Activated CD8-positive, alpha-beta T cell treated with anti-CD3 and anti-CD28 coated beads for 36 hours (primary cell): ENCODE data around the gene THSD7B. TPM values are rescaled to one million over a fixed set of nuclear protein-coding genes. Genes with fewer than 3 reads are reported as not detected.

ENCODE experiments used
- ATAC-seq: fragments of 200-7000 bp; cut with Tn5 transposase; one replicate; pipeline ENCODE4 v1.10.0; 2021; ENCODE audit warnings: mild to moderate bottlenecking, moderate library complexity
- CTCF ChIA-PET: fragments of 350-600 bp; sonication (Branson Sonifier 250); formaldehyde crosslinking; loops from one replicate; lab custom pipeline; 2021; ENCODE audit warnings: antibody characterized with exemption; lab: Charles Lee
- POLR2A ChIA-PET: fragments of 350-600 bp; sonication (Branson Sonifier 250); formaldehyde crosslinking; loops from one replicate; lab custom pipeline; 2021; ENCODE audit warnings: antibody characterized with exemption; lab: Charles Lee
- DNase-seq: peaks from one replicate; pipeline ENCODE4 v3.0.0-alpha.2; 2020
- H3K27ac Mint-ChIP-seq: one replicate; pipeline ENCODE4 v1.8.0; 2021; ENCODE audit warnings: mild to moderate bottlenecking, mixed read lengths
- H3K27me3 Mint-ChIP-seq: one replicate; pipeline ENCODE4 v1.8.0; 2021; ENCODE audit warnings: mixed read lengths
- H3K36me3 Mint-ChIP-seq: one replicate; pipeline ENCODE4 v1.8.0; 2021; ENCODE audit warnings: low read depth, mixed read lengths
- H3K4me1 Mint-ChIP-seq: one replicate; pipeline ENCODE4 v1.8.0; 2021; ENCODE audit warnings: low read depth, mixed read lengths
- H3K4me3 Mint-ChIP-seq: one replicate; pipeline ENCODE4 v1.8.0; 2021; ENCODE audit warnings: mild to moderate bottlenecking, moderate library complexity, mixed read lengths
- H3K9me3 Mint-ChIP-seq: one replicate; pipeline ENCODE4 v1.8.0; 2021; ENCODE audit warnings: mixed read lengths
- intact Hi-C: fragments of 100-400 bp; cut with micrococcal nuclease; formaldehyde crosslinking; loops from one replicate; pipeline ENCODE4 v1.10.0; 2022
- total RNA-seq, 2 experiments: library from RNA; stranded (reverse); gene quantifications; one replicate each; pipeline ENCODE4 v1.2.3, GENCODE V29; 2021
- TF ChIP-seq, protein P1 (sequence below): fragments of 200-600 bp; IDR thresholded peaks from one replicate; pipeline ENCODE4 v1.8.0; 2022; ENCODE audit warnings: antibody characterized with exemption, mild to moderate bottlenecking

The THSD7B gene
- total RNA-seq, 2 experiments from 2014 or later, result not detected

DNA sequence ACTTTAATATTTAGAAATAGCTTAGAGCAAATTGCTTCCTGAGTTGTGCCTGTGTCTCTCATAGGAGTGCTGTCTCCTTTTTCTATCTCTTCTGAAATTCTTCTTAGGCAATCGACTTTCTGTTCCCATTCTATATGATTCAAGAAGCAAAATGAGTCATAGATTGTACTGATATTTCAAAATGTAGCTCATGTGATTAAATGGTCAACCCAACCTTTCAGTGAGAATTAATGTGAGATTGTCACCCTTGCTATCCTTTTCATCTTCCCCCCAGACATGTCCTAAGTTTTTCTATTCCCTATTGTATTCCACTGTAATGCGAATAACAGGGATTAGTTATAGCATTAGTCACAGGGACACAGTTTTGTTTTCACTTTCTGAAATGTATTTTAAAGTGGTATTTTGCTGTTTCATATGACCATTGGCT is 413.6 kb downstream of the THSD7B start:
- ATAC-seq, result no peak
- TF ChIP-seq, protein P1, sequence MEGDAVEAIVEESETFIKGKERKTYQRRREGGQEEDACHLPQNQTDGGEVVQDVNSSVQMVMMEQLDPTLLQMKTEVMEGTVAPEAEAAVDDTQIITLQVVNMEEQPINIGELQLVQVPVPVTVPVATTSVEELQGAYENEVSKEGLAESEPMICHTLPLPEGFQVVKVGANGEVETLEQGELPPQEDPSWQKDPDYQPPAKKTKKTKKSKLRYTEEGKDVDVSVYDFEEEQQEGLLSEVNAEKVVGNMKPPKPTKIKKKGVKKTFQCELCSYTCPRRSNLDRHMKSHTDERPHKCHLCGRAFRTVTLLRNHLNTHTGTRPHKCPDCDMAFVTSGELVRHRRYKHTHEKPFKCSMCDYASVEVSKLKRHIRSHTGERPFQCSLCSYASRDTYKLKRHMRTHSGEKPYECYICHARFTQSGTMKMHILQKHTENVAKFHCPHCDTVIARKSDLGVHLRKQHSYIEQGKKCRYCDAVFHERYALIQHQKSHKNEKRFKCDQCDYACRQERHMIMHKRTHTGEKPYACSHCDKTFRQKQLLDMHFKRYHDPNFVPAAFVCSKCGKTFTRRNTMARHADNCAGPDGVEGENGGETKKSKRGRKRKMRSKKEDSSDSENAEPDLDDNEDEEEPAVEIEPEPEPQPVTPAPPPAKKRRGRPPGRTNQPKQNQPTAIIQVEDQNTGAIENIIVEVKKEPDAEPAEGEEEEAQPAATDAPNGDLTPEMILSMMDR, result no peak
- ChIA-PET POLR2A (no interaction called here), CTCF (no interaction called here)
- Mint-ChIP-seq H3K27ac (no peak overlapping the region), H3K36me3 (no peaks in the 10 kb centered on the region), H3K9me3 (no peaks in the 10 kb centered on the region), H3K27me3 (no peaks in the 10 kb centered on the region), H3K4me1 (no peaks in the 10 kb centered on the region), H3K4me3 (no peak overlapping the region)
- no peak for DNase-seq
- intact Hi-C loops, result no loop called here

DNA sequence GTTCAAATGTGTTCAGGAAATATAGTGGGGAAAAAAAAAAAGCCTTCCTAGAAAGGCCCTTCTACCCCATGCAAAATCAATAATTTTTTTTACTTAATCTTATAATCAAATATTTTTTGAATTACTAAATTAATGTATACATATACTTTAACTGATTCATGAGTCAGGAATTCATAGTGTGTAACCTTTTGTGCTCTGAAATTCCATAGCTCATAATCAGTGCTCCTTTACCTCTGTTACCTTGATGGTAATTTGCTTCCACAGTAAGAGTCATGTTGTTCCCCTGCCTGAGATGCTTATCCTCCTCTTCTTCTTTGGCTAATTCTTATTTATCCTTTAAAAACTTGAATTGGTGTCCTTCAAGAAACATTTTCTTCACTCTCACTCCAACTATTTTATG is 414.2 kb downstream of the THSD7B start:
- DNase-seq (no peak), ATAC-seq (no peak)
- intact Hi-C loops, result no loop called here
- TF ChIP-seq, protein P1, result no peak
- Mint-ChIP-seq H3K27me3 (no peaks in the 10 kb centered on the region), H3K9me3 (no peaks in the 10 kb centered on the region), H3K4me3 (no peak overlapping the region), H3K27ac (no peak overlapping the region), H3K36me3 (no peaks in the 10 kb centered on the region), H3K4me1 (no peaks in the 10 kb centered on the region)
- ChIA-PET CTCF (no interaction called here), POLR2A (no interaction called here)

DNA sequence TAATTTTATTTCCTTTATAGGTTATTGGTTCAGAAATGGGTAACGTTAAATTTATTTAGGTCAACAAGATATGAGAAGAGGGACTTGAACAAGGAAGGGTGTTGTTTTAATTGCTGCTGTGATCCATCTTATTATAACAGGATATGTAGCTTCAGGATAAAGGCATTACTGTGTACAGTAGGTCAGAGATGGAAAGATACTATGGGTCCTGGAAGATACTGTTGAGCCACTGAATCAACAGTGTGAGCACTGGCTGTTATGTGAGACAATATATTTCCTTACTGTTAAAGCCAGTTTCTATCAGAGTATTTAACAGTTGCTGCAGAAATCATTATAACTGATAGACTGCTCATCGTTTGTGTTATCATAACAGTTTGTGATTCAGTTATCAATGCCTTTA is 414.7 kb downstream of the THSD7B start:
- no peak overlapping the region for H3K4me3 Mint-ChIP-seq
- no peak for DNase-seq
- ChIA-PET POLR2A (no interaction called here), CTCF (no interaction called here)
- H3K27ac Mint-ChIP-seq, result no peak overlapping the region
- TF ChIP-seq, protein P1, result no peak
- H3K27me3 Mint-ChIP-seq, result no peaks in the 10 kb centered on the region
- ATAC-seq, result no peak
- H3K36me3 Mint-ChIP-seq, result no peaks in the 10 kb centered on the region
- H3K4me1 Mint-ChIP-seq, result no peaks in the 10 kb centered on the region
- intact Hi-C loops, result no loop called here
- H3K9me3 Mint-ChIP-seq, result no peaks in the 10 kb centered on the region

DNA sequence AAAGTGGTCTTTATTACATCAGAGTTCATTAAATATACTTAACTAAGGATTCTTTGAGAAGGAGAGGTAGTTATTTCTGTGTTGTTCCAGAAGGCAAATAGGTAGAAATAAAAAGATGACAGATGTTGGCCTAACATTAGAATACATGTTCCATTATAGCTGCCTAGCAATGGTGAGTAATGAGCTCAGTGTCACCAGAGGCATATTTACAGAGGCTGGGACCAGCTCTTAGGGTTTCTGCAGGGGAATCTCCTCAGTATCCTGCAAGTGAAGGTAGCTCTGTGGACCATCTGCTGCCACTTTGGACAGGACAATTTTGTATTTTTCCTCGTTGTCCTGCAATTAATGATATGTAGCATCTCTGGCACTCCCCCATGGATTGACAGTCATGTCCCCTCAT is 416.0 kb downstream of the THSD7B start:
- Mint-ChIP-seq H3K4me3 (no peak overlapping the region), H3K4me1 (no peaks in the 10 kb centered on the region), H3K9me3 (peaks cover 3% of the 10 kb centered on the region), H3K36me3 (no peaks in the 10 kb centered on the region), H3K27ac (no peak overlapping the region), H3K27me3 (no peaks in the 10 kb centered on the region)
- ATAC-seq (no peak), DNase-seq (no peak)
- ChIA-PET CTCF (no interaction called here), POLR2A (no interaction called here)
- TF ChIP-seq, protein P1, result no peak
- intact Hi-C loops, result no loop called here

DNA sequence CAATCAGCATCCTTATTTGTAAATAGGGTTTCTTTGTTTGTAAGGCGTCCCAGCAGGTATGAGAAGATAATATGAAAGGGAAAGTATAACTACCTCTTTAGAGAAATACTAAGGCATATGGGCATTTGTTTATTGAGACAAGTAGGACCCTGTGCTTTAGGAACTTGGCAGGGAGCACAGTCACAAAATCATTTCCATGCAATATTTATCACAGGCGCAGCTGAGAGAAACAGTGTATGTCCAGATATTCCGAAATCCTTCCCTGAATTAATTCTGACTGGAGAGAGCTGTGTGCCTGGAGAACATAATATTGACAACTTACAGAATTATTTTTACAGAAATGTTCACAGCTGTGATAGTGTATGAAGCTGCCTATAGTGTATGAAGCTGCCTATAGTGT is 416.7 kb downstream of the THSD7B start:
- Mint-ChIP-seq H3K9me3 (peaks cover 4% of the 10 kb centered on the region), H3K27me3 (no peaks in the 10 kb centered on the region), H3K4me3 (no peak overlapping the region), H3K27ac (no peak overlapping the region), H3K36me3 (no peaks in the 10 kb centered on the region), H3K4me1 (no peaks in the 10 kb centered on the region)
- ChIA-PET CTCF (no interaction called here), POLR2A (no interaction called here)
- intact Hi-C loops, result no loop called here
- ATAC-seq (no peak), DNase-seq (no peak)
- TF ChIP-seq, protein P1, result no peak
